ENCODE measurements around the gene TUBB6. TPM values are rescaled to one million over a fixed set of nuclear protein-coding genes. Genes with fewer than 3 reads are reported as not detected.

The TUBB6 gene
- total RNA-seq, 1 donor from 2014 or later: 800 TPM

DNA sequence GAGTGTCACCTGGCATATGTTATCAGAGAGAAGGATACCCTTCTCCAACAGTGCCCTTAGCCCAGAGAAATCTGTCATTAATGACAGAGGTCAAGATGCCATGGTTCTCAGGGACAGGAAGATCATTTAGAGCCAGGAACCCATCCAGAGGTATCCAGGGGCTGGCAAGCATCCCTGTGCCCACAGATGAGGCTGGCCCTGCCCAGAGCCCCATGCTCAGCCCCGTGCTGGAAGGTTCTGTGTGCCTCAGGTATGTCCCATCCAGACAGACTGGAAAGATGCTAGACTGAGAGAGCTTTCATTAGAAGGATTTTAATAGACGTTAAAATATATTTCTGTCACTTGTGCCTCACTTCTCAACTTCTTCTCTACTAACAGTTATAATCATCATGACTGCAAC is 8.2 kb upstream of the TUBB6 start:
- intact Hi-C loops (cut with DNase I): loop anchor here (10.0 kb wide), 1 partner anchor 445 kb away; the partner anchor contains the start of gene CHMP1B
- no peaks in the 10 kb centered on the region for H3K36me3 ChIP-seq
- H3K9me3 ChIP-seq: peaks cover 0 to 3% of the 10 kb centered on the region in 2 donors
- H3K27me3 ChIP-seq: no peaks in the 10 kb centered on the region
- peak in 1 of 2 donors; percentile 58 for DNase-seq (ENCODE audit: low spot score in 2 of 2)
- H3K27ac ChIP-seq: no peak overlapping the region
- no peak overlapping the region for H3K4me3 ChIP-seq
- H3K4me1 ChIP-seq: no peaks in the 10 kb centered on the region
- TF ChIP-seq, protein P1, sequence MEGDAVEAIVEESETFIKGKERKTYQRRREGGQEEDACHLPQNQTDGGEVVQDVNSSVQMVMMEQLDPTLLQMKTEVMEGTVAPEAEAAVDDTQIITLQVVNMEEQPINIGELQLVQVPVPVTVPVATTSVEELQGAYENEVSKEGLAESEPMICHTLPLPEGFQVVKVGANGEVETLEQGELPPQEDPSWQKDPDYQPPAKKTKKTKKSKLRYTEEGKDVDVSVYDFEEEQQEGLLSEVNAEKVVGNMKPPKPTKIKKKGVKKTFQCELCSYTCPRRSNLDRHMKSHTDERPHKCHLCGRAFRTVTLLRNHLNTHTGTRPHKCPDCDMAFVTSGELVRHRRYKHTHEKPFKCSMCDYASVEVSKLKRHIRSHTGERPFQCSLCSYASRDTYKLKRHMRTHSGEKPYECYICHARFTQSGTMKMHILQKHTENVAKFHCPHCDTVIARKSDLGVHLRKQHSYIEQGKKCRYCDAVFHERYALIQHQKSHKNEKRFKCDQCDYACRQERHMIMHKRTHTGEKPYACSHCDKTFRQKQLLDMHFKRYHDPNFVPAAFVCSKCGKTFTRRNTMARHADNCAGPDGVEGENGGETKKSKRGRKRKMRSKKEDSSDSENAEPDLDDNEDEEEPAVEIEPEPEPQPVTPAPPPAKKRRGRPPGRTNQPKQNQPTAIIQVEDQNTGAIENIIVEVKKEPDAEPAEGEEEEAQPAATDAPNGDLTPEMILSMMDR (IDR thresholded peaks at IDR 0.05): no peak

DNA sequence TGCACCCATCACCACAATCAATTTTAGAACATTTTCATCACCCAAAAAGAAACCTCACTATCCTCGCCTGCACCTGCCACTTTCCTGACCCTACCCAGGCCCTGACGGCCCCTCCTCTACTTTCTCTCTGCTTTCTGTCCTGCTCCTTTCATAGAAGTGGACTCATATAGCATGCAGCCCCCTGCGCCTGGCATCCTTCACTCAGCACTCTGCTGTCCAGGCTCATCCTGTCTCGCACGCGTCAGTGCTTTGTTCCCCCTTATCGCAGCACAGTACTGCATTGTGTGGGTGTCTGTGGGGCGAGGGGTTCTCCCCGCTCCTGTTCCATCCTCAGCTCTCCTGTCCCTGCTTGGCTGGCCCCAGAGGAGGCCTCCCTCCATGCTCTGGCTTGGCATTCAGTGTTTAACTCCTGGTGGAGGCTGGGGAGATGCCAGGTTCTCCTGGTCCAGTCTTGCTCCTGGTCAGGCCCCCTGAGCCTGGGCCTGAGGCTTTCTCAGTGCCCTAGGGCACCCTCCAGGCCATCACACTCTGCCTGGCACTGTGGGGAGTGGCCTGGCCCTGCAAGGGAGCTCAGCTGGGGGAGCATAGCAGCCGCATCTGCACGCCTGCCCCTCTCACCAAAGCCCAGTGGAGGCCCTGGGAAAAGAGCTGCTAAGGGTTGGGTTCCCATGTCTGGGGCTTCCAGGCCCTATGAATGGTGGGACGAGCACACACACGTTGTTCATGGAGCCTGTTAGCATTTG is 6.6 kb upstream of the TUBB6 start:
- TF ChIP-seq, protein P1 (IDR thresholded peaks at IDR 0.05): no peak
- DNase-seq (ENCODE audit: low spot score in 2 of 2): peak in 1 of 2 donors; percentile 55
- no peak overlapping the region for H3K27ac ChIP-seq
- no peaks in the 10 kb centered on the region for H3K36me3 ChIP-seq
- no peak overlapping the region for H3K4me3 ChIP-seq
- intact Hi-C loops (cut with DNase I): loop anchor here (10.0 kb wide), 1 partner anchor 447 kb away; the partner anchor contains the start of gene CHMP1B
- H3K4me1 ChIP-seq: peaks cover 0 to 2% of the 10 kb centered on the region in 2 donors
- peaks cover 0 to 3% of the 10 kb centered on the region in 2 donors for H3K9me3 ChIP-seq
- no peaks in the 10 kb centered on the region for H3K27me3 ChIP-seq

DNA sequence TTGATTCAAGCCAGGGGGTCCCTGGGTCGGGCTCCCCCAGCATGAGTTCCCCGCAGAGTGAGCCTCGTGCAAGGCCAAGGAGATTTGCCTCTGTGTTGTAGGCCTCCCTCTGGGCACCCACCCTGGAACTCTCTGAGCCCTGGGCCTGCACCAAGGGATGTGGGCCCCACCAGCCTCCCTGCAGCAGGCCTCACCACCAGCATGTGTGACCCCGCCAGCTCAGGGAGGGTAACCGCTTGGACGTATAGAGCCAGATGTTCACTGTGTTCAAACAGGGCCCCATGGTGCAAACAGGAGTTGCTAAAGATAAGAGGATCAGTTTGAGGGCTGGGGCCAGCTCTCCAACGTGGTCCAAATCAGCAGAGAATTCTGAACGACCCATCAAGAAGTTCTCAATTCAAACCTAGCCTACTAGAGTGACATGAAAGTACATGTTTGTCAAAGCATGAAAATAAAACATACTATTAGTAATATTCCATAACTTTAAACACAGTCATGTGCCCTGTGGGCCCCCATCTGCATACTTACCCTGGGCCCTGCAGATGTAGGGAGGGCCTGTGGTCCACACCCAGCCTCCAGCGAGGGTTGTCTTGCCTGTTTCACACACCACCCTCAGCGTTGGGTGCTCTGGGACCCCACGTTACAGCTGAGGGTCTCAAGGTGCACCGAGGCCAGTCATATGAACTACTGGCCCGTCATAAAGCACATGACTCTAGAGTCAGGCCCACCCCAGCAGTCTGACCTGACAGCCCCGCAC is 5.5 kb upstream of the TUBB6 start:
- Histone ChIP-seq H3K27ac (no peak overlapping the region), H3K4me1 (peaks cover 0 to 5% of the 10 kb centered on the region in 2 donors), H3K36me3 (no peaks in the 10 kb centered on the region), H3K9me3 (peaks cover 0 to 3% of the 10 kb centered on the region in 2 donors), H3K27me3 (no peaks in the 10 kb centered on the region), H3K4me3 (no peak overlapping the region)
- intact Hi-C loops (cut with DNase I): loop anchor here (10.0 kb wide), 1 partner anchor 448 kb away; the partner anchor contains the start of gene CHMP1B
- TF ChIP-seq, protein P1 (IDR thresholded peaks at IDR 0.05): no peak
- peak in 1 of 2 donors; percentile 51 for DNase-seq (ENCODE audit: low spot score in 2 of 2)

DNA sequence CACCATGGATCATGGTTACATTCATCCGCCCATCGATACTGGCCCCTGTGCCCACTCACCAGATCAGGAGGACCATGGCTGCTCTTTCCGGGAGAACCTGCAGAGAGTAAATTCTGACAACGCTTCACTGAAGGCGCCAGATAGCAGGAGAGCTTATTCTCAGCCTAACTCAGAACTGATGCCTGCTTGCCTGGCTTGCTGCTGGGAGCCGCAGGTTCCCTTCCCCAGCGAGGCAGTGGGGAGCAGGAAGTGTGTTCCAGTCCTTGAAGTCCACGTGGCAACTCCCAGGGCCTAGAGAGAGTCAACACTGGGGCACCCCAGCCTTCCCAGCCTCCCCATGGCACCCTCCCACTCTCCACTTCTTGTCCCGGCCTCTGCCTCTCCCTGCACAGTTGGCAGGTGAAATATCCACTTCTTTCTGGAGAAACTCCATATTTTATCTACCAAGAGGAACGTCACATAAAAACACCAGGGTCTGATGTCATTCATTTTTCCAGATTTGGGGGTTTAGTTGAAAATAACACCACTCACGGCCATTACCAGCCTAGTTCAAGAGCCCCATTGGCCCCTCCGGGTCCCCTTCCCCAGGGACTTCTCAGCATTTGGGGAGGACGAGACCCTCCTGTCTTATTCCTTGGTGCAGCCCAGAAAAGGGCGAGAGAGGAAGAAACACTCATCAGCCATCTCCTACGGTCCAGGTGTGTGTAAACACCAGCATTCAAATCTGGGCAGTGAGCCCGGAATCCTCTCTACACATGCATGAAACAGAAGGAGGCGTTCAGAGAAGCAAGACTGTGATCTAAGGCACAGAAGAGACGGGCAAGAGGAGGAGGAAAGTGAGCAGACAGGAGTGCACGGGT is 3.5 kb upstream of the TUBB6 start:
- TF ChIP-seq, protein P1 (IDR thresholded peaks at IDR 0.05): no peak
- H3K27me3 ChIP-seq: no peaks in the 10 kb centered on the region
- H3K27ac ChIP-seq: no peak overlapping the region
- intact Hi-C loops (cut with DNase I): loop anchor here (10.0 kb wide), 1 partner anchor 450 kb away; the partner anchor contains the start of gene CHMP1B
- H3K9me3 ChIP-seq: no peaks in the 10 kb centered on the region
- no peak overlapping the region for H3K4me3 ChIP-seq
- peak in 1 of 2 donors; percentile 55 for DNase-seq (ENCODE audit: low spot score in 2 of 2)
- H3K4me1 ChIP-seq: peaks cover 3 to 8% of the 10 kb centered on the region in 2 donors
- H3K36me3 ChIP-seq: no peaks in the 10 kb centered on the region

DNA sequence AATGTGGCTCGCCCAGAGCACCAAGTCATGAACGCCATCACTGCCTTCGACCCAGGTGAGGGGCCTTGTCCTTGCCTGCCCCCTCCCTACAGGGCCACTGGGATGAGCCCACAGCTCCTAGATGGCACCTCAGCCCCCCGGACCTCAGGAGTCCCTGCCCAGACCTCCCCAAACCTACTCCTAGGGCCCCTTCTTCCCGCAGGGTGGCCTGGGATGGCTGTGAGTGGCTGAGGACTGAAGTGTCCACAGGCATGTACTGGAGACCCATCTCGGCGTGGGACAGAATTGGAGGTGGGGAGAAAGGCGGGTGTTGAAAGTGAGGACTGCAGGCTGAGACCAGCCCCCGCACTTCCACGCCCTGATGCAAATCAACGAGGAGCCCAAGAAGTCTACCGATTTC is 2.8 kb upstream of the TUBB6 start:
- Histone ChIP-seq H3K4me1 (peaks cover 9 to 14% of the 10 kb centered on the region in 2 donors), H3K9me3 (no peaks in the 10 kb centered on the region), H3K27ac (no peak overlapping the region), H3K4me3 (no peak overlapping the region), H3K36me3 (peaks cover 0 to 4% of the 10 kb centered on the region in 2 donors), H3K27me3 (no peaks in the 10 kb centered on the region)
- DNase-seq (ENCODE audit: low spot score in 2 of 2): no peak
- TF ChIP-seq, protein P1 (IDR thresholded peaks at IDR 0.05): no peak
- intact Hi-C loops (cut with DNase I): loop anchor here (10.0 kb wide), 1 partner anchor 450 kb away; the partner anchor contains the start of gene CHMP1B

Data from ascending aorta (tissue), 2 donors.